ENCODE measurements around the gene CISH.
A peak's percentile ranks its signal among the peaks of the same experiment; 100 is the strongest.

CISH gene

GRCh38 chr3:50599115-50599715 lies 12.4 kb downstream of the CISH start:
- no peak for DNase-seq

- no peak for DNase-seq
Measured at GRCh38 chr3:50594253-50594785, 17.3 kb downstream of the CISH start.

DNA sequence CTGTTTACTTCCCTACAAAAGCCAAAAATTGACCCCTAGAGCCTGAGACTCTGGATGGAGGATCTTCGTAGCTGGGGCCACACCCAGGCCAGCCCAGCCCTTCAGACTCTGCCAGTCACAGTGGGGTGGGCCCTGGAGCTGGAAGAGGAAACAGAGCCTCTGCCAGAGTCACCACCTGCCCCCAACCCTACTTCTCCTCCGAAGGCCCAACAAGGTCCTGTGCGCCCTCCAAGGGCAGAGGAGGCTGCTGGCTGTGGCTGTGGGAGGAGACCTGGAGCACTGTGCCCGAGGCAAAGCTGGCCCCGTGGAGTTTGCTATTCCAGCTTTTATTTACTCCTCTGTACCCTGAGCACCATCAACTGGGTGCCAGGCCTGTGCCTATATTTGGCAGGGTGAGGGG lies 19.0 kb downstream of the CISH start:
- DNase-seq: no peak

DNA sequence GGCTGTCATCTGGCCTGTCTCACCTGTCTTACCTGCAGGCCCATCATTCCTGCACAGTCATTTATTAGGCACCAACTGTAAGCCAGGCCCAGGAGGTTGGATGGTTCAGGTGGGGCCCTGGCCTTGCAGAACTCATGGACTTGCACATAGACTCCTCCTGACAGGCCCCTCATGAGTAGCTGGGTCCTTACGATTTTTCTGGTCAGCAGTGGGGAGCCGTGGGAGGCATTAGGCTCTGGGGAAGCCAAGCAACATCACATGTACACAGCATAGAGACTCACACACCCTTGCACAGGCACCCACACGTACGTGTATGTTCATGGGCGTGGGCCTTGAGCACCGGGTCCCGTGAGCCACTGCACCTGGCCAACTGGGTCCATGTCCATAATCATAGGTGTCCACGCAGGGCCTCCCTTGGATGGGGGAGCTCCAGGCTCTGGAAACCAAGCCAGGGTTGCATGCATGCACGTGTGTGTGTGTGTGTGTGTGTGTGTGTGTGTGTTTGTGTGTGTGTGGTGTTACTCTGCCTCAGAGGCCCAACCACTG lies 20.3 kb downstream of the CISH start:
- DNase-seq: no peak

GRCh38 chr3:50588759-50589433 lies 22.7 kb downstream of the CISH start:
- no peak for DNase-seq

GRCh38 chr3:50587806-50588758 lies 23.5 kb downstream of the CISH start:
- no peak for DNase-seq

- DNase-seq: no peak
Measured at GRCh38 chr3:50587373-50587772, 24.2 kb downstream of the CISH start.

- no peak for DNase-seq
Measured at GRCh38 chr3:50586763-50587070, 24.9 kb downstream of the CISH start.

GRCh38 chr3:50585919-50586762 lies 25.4 kb downstream of the CISH start:
- no peak for DNase-seq

DNA sequence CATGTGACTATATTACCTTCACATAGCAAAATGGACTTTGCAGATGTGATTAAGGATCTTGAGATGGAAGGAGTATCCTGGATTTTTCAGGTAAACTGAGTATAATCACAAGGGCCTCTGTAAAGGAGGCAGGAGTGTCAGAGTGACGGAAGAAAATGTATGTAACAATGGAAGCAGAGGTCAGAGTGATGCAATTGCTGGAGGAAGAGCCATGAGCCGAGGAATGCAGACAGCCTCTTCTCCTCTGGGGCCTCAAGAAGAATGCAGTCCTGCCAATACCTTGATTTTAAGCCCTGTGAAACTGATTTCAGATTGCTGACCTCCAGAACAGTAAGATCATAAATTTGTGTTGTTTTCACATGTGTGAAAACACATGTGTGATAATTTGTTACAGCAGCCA lies 27.2 kb downstream of the CISH start:
- DNase-seq: no peak

DNA sequence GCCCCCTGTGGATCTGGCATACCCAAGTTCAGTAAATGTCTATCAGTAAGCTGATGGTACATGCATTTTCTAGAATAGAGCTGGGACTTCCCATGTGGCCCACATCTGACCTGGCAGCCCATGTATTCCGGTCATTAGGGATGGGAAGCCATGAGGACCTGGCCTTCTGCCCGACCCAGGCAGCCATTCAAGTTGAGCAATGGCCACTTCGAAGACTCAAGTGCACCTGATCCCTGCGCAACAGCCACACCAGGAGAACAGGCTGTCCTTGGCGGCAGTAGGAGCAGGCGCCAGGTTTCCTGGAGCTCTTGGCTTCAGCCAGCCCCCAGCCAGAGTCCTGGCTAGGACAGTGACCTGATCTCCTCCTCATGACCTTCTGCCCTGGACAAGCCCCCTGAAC lies 27.7 kb downstream of the CISH start:
- DNase-seq: no peak

DNA sequence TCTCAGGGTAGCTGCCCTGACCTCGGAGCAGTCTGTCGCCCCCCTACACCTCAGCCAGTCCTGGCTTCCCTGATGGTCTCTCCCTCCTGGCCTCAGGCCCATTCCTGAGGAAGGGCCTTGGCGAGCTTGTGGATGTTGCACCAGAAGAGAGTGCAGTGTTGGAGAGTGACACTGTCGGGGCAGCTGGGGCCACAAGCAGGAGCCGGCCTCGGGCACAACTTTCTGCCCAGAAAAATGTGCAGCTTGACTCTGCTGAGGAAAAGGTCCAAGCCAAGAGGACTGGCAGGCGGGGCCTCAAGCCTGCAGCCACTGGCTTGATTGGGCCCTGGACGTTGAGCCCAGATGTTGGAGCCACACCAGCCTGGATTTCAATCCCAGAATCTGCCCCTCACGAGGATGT lies 29.5 kb downstream of the CISH start:
- DNase-seq: no peak

GRCh38 chr3:50581459-50581842 lies 30.1 kb downstream of the CISH start:
- DNase-seq: no peak

GRCh38 chr3:50580683-50581458 lies 30.7 kb downstream of the CISH start:
- DNase-seq: no peak

GRCh38 chr3:50577348-50577747 lies 34.2 kb downstream of the CISH start:
- no peak for DNase-seq

DNA sequence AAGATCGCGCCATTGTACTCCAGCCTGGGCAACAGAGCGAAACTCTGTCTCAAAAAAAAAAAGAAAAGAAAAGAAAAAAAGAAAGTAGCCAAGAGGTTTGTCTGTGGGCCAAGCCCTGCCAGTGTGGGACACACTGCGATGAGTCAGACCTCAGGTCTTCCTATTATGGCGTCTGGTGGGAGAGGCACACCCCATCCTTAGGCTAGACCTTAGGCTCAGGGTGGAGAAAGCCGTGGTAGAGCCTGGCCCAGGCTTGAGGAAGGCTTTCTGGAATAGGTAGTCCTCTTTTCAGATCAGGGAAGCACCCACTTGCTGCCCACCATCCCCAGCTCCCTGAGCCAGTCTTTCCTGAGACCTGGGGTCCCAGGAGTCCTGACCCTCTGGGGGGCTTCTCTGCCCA lies 36.2 kb downstream of the CISH start:
- no peak for DNase-seq

DNA sequence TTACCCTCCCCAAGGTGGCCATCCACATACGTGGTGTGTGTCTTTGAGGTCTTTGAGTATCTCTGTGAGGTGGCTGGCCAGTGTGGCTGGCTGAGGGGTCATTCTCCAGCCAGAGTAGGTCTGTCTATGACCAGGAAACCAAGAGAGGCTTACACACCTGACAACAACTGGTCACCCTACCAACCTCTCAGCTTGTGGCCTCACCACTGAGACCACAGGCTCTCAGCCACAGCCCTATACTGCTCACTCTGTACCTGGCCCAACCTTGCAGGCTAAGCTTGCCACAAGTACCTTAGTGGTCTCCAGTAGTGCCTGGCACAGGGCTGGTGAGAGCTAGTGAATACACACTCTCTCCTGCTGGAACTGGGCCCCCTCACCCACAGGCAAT lies 37.1 kb downstream of the CISH start:
- no peak for DNase-seq

- no peak for DNase-seq
Measured at GRCh38 chr3:50573566-50574443, 37.8 kb downstream of the CISH start.

DNA sequence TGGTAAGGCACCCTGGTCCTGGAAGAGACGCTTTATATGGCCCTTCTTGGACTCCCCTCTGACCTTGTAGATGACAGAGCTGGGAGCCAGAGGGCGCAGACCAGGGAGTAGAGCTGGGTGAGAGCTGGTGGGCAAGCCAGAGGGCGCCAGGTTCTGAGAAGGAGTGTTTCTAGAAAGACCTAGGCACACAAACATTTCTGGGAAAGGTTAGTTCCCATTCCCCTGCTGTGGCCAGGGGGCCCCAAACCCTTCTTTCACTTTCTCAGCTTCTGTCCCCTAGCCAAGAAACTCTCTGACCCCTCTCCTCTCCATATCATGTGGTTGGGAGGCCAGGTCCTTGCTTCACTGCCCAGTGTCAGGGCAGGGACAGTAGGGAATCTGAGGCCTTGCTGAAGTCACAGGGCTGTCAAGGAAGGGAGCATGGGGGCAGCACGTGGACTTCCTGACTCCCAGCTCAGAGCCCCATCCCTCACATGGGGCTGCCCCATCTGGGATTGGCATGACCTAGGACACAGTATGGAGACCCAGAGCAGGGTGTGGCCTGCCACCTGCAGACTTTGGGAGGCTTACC lies 38.7 kb downstream of the CISH start:
- no peak for DNase-seq

DNA sequence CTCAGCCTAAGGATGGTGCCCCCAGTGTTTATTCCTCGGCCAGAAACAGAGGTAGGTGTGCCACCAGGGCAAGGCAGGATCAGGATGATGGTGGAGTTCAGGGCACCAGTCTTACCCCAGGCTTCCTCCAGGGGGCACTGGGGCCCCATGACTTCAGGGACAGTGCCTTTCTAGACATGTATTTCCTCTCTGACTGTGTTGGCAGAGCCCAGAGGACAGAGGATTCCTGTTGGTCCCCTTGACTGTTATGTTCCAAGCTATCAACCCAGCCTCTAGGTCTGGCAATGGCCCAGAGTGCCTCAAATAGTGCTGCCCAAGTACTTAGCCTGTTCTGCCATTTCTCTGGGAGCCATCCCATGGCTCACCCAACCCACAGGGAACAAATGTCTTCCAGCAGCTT lies 39.4 kb downstream of the CISH start:
- peak; percentile 55 for DNase-seq
